Measurements from ENCODE around the gene SULT1C2.

Gene SULT1C2

DNA sequence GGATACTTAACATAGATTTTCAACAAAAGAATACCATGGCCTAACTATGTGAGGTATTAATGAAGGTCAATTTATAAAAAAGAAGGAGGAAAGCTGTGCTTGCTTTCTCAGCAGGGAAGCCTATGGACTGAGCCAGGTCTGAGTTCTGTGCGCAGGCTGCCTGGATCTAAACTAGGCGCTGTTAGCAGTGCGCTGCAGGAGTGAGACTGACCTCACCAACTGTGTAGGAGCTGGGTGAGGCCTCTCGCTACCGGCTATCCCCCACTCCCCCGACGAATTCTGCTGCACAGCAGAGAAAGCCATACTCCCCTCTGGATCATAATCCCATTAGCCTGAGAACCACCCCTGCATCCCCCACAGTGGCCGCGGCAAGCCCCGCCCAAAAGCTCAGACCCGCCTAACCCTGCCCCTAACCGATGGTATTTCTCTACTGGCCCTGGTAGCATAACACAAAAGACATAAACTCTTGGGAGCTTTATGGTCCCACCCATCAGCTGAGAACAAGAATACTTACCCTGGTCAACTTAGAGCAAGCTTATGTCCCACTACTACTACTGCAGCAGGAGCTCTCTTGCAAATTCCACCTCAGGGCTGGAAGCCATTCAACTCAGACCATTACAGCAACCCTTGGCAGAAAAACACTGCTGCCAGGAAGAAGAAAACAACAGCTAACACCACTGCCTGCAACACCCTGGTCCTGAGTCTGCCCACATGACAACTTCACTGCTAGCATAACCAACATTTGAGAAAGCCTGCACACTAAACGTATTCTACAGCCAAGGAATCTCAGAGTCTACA, 28.0 kb downstream of the SULT1C2 start:
- Histone ChIP-seq H3K27me3 (ENCODE audit: insufficient read depth, poor library complexity, severe bottlenecking) (no peaks in the 10 kb centered on the region), H3K27ac (replicated peaks) (no peak overlapping the region), H3K4me3 (replicated peaks; ENCODE audit: insufficient read depth, low read length) (no peak overlapping the region)
- DNase-seq (ENCODE audit: low read depth in 1 of 2, low spot score in 1 of 2), result no peak
- TF ChIP-seq, protein P1, sequence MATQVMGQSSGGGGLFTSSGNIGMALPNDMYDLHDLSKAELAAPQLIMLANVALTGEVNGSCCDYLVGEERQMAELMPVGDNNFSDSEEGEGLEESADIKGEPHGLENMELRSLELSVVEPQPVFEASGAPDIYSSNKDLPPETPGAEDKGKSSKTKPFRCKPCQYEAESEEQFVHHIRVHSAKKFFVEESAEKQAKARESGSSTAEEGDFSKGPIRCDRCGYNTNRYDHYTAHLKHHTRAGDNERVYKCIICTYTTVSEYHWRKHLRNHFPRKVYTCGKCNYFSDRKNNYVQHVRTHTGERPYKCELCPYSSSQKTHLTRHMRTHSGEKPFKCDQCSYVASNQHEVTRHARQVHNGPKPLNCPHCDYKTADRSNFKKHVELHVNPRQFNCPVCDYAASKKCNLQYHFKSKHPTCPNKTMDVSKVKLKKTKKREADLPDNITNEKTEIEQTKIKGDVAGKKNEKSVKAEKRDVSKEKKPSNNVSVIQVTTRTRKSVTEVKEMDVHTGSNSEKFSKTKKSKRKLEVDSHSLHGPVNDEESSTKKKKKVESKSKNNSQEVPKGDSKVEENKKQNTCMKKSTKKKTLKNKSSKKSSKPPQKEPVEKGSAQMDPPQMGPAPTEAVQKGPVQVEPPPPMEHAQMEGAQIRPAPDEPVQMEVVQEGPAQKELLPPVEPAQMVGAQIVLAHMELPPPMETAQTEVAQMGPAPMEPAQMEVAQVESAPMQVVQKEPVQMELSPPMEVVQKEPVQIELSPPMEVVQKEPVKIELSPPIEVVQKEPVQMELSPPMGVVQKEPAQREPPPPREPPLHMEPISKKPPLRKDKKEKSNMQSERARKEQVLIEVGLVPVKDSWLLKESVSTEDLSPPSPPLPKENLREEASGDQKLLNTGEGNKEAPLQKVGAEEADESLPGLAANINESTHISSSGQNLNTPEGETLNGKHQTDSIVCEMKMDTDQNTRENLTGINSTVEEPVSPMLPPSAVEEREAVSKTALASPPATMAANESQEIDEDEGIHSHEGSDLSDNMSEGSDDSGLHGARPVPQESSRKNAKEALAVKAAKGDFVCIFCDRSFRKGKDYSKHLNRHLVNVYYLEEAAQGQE (IDR thresholded peaks at IDR 0.05; ENCODE audit: insufficient replicate concordance, low read depth), result no peak
- TF ChIP-seq, protein P2, sequence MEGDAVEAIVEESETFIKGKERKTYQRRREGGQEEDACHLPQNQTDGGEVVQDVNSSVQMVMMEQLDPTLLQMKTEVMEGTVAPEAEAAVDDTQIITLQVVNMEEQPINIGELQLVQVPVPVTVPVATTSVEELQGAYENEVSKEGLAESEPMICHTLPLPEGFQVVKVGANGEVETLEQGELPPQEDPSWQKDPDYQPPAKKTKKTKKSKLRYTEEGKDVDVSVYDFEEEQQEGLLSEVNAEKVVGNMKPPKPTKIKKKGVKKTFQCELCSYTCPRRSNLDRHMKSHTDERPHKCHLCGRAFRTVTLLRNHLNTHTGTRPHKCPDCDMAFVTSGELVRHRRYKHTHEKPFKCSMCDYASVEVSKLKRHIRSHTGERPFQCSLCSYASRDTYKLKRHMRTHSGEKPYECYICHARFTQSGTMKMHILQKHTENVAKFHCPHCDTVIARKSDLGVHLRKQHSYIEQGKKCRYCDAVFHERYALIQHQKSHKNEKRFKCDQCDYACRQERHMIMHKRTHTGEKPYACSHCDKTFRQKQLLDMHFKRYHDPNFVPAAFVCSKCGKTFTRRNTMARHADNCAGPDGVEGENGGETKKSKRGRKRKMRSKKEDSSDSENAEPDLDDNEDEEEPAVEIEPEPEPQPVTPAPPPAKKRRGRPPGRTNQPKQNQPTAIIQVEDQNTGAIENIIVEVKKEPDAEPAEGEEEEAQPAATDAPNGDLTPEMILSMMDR (IDR thresholded peaks at IDR 0.05; ENCODE audit: insufficient read depth, low read length), result no peak
- no peak for TF ChIP-seq SPI1 (IDR thresholded peaks at IDR 0.05; ENCODE audit: borderline replicate concordance, low read depth)
- TF ChIP-seq GABPA (IDR thresholded peaks at IDR 0.05; ENCODE audit: low read depth), result no peak
- no peak for TF ChIP-seq POLR2AphosphoS5 (IDR thresholded peaks at IDR 0.05; ENCODE audit: low read depth)

DNA sequence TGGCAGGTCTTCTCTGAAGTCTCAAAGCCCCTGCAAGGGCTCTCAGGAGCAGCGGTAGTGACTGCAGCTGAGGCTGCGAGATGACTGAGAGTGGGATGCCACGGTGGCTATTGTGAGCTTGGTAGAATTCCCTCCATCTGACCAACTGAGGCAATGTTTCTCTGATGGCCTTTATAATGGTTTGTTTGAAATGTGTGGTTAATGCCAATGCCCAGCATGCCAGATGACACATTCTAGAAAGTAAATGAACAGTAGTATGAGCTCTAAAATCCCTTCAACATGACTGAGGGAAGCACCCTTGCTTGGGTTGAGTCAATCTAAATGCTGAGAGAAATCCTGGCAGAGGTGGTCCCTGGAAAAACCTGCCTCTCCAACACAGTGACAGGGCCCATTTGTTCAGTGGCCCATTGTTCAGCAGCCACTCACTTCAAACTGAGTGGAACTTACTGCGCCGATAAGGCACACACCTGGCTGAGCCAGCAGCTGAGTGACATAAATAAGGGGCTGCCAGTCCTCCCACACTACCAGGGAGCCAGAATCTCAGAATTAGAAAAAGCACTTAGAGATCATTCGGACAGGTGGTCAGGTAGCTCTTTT, 31.7 kb downstream of the SULT1C2 start:
- Histone ChIP-seq H3K4me3 (replicated peaks; ENCODE audit: insufficient read depth, low read length) (no peak overlapping the region), H3K27ac (replicated peaks) (no peak overlapping the region), H3K27me3 (ENCODE audit: insufficient read depth, poor library complexity, severe bottlenecking) (no peaks in the 10 kb centered on the region)
- TF ChIP-seq, protein P2 (IDR thresholded peaks at IDR 0.05; ENCODE audit: insufficient read depth, low read length), result no peak
- TF ChIP-seq SPI1 (IDR thresholded peaks at IDR 0.05; ENCODE audit: borderline replicate concordance, low read depth) (no peak), POLR2AphosphoS5 (IDR thresholded peaks at IDR 0.05; ENCODE audit: low read depth) (no peak), GABPA (IDR thresholded peaks at IDR 0.05; ENCODE audit: low read depth) (no peak)
- TF ChIP-seq, protein P1 (IDR thresholded peaks at IDR 0.05; ENCODE audit: insufficient replicate concordance, low read depth), result no peak
- DNase-seq (ENCODE audit: low read depth in 1 of 2, low spot score in 1 of 2), result no peak

DNA sequence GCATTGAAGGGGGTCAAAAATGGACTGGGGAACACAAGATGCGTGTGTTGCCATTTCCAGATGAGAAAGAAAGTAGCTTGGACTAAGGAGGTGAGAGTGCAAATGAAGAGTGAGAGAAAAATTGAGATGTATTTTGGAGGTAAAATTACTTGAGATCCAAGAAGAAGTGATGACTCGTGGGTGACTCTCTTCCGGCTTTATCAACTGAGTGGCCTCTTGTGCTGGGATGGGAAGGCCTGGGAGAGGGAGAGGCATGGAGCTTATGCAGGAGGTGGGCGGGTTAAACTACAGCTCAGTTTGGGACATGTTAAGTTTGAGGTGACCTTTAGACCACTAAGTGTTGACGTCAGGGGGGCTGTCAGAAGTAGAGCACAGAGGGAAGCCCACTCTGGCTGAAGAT, 34.9 kb downstream of the SULT1C2 start:
- no peak overlapping the region for H3K4me3 ChIP-seq (replicated peaks; ENCODE audit: insufficient read depth, low read length)
- no peak for DNase-seq (ENCODE audit: low read depth in 1 of 2, low spot score in 1 of 2)

More for the DNA sequence above, 34.9 kb downstream of the SULT1C2 start:
- Histone ChIP-seq H3K27me3 (ENCODE audit: insufficient read depth, poor library complexity, severe bottlenecking) (no peaks in the 10 kb centered on the region), H3K27ac (replicated peaks) (no peak overlapping the region)
- TF ChIP-seq SPI1 (IDR thresholded peaks at IDR 0.05; ENCODE audit: borderline replicate concordance, low read depth), result no peak
- no peak for TF ChIP-seq POLR2AphosphoS5 (IDR thresholded peaks at IDR 0.05; ENCODE audit: low read depth)
- TF ChIP-seq, protein P1 (IDR thresholded peaks at IDR 0.05; ENCODE audit: insufficient replicate concordance, low read depth), result no peak
- TF ChIP-seq, protein P2 (IDR thresholded peaks at IDR 0.05; ENCODE audit: insufficient read depth, low read length), result no peak
- no peak for TF ChIP-seq GABPA (IDR thresholded peaks at IDR 0.05; ENCODE audit: low read depth)

All from HL-60 (cell line).